Caki2 (cell line): Measurements from ENCODE around the gene GLIS2. TPM values are rescaled to one million over a fixed set of nuclear protein-coding genes. Genes with fewer than 3 reads are reported as not detected.

Source experiments
- DNase-seq: peaks from one replicate; pipeline ENCODE4 v3.0.0-alpha.2; 2015; ENCODE audit warnings: low read depth
- in situ Hi-C: cut with HindIII; loops from 2 replicates; pipeline ENCODE4 v1.10.0; 2016; ENCODE audit warnings: low sequenced_read_pairs, low pct_unique_long_range_greater_than_20kb, mixed read lengths
- total RNA-seq: library from RNA; depleted of rRNA; stranded (reverse); fragments of >200 nt; shearing (Covaris generic); gene quantifications from 2 replicates; pipeline ENCODE4 v1.2.3, GENCODE V29; 2014; ENCODE audit warnings: low replicate concordance

Gene GLIS2
- total RNA-seq, 1 experiment from 2014 or later: 5.7 TPM

DNA sequence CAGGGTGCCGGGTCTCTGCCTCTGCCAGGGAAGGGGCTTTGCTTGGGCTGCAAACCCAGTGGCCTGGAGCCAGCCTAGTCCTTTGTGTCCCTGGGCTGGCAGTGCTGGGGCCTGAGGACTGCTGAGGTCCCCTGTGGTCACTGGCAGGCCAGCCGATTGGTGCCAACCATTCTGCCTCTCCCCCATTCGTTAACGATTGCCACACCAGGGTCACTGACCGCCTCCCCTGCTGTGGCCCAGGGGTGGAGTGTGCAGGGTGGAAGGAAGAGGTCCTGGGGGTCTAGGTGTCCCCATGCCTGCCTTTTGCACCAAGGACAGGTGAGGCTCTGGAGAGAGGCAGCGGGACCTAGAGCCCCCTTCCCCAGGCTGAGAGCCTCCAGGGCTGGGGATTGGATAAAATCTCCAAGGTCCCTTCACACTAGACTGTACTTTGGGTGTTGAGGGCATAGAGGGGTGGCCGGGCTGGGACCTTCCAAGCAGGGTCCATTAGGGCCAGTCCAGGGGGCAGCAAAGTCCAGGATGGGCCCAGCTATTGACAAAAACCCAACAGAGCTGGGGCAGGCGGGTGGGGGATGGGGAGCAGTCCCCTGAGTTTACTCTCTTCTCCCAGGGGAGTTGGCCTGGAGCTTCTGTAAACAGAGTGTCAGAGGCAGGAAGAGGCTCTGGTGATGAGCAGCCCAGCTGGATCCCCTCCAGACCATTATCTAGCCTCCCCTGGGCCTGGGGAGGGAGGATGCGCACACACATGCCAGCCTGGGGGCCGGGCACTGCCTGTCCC is 56.9 kb downstream of the GLIS2 start:
- in situ Hi-C loops: no loop called here
- DNase-seq: no peak

DNA sequence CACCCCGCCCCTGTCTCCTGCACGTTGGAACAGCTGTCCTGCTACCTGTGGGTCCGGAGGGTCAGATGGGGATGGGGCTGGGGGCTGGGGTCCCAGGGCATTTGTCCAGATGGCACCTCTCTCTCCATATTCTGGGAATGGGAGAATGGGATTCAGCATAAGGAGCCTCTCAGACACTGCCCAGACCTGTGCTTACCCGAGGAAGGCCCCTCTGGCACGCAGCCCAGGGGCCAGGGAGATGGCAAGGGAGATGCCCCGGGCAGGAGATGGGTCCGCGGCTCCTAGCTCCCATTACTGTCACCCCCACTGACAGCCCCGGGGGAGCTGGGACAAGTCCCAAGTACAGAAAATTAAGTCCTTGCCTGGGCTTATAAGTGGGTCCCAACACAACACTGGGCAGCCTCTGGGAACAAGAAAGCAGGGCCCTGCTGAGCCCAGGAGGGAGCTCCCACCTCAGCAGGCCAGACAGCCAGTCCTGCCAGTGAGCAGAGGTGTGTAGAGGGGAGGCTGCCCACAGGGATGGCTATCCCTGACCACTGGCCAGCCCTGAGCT is 57.6 kb downstream of the GLIS2 start:
- in situ Hi-C loops: no loop called here
- no peak for DNase-seq

DNA sequence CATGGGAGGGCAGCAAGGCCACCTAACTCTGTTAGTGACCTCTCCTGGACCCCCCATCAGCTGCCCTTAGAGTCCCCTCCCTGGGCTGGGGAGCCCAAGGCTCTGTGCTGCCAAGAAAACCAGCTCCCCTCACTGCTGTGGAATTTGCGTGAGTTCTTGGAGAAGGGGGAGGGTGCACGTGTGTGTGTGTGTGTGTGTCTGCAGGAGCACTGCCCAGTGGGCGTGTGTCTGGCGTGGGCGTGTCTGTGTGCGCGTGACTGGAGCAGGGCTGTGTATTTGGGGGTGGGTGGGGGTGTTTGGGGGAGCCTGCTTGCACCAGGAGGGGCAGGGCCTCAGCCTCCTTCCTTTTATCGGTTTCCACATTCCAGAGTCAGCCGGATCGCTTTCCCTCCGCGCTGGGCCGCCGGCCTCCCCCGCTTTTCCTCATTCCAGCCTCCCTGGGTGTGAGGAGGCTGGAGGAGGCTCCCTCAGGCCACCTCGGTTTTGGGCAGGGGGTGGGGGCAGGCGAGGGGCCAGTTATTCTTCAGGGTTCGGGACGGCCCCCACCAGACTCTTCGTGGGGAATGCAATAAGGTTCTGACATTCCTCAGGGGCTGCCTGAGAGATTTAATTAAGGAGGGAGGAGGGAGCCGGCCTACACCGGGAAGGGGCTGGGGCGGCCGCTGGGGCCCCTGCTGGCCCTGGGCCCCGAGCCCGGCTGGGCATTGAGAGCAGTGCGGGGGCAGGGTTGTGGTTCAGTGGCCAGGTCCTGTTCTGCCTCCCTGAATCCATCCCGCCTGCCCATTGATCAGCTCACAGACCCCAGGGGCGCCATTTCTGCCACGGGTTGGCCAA is 58.3 kb downstream of the GLIS2 start:
- DNase-seq: no peak
- in situ Hi-C loops: no loop called here

DNA sequence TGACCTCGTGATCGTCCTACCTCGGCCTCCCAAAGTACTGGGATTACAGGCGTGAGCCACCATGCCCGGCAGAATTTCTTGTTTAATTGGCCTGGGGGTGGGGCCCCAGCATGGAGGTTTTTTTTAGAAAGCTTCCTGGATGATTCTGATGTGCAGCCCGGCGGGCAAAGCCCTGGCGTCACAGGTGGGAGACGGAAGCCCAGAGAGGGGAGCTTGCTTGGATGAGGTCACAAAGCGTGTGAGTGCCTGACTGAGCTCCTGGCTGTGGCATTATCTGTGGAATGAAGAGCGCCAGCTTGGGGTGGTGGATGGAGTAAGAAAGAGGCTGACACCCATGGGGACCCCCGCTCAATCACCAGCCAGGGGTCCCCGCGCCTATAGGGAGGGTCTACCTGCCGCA is 59.9 kb downstream of the GLIS2 start:
- in situ Hi-C loops: no loop called here
- no peak for DNase-seq

DNA sequence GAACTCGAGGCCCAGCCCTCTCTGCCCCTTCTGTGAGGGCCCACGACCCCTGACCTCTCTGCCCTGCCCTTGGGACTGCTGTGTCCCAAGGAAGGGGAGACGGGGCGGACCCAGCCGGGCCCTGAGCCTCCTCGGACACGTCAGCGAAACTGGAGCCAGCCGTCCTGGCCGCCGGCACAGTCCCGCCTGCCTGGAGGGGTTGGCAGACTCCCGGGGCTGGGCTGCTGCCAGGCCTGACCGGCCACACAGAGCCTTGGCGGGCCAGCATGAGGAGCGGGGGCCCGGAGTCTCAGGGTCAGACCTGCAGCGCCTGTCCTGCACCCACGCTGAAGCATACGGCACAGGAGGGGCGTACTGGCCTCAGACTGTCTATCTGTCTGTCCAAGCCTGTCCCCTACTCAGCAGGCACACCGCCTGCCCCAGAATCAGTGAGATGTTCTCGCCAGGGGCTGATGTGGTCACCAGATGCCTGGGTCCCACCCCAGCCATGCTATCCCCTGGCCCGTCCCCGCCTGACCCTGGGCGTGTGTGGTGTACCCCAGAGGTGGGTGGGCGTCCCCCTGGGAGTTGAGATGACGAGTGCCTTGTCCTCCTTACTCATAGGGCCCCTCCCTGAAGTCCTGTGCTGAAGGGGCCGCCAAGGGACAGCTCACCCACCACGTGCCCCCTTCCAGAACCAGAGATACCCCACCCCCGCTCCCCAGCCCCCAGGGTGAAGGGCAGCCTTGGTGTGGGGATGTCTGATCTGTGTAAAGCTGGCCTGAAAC is 60.4 kb downstream of the GLIS2 start:
- in situ Hi-C loops: no loop called here
- no peak for DNase-seq

DNA sequence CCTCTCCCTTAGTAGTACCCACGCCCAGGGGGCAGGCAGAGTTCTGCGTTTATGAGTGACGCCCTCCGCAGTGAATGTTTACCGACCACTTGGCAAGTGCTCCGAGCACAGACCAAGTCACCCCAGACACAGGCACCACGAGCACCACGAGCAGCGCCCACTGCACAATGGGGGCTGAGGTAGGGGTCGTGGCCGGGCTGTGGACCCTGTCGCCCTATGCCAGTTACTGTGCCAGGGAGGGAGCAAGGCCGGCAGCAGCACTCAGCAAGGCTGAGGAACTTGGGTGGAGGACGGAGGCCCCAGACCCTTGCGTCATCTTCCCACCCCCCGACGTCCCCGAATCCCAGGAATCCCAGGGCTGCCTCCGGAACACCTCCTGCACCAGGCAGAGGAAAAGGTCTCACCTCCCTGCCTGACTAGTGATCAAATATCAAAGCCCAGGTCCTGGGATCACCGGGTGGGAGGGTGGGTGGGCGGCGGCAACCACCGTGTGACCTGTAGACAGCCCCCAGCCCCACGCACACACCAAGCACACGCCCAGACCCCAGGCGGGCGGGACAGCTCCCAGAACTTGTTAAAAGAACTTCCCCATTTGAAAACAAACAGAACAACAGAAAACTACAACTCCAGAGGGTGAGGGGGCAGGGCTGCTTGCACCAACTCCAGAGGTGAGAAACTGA is 61.2 kb downstream of the GLIS2 start:
- in situ Hi-C loops: no loop called here
- no peak for DNase-seq

DNA sequence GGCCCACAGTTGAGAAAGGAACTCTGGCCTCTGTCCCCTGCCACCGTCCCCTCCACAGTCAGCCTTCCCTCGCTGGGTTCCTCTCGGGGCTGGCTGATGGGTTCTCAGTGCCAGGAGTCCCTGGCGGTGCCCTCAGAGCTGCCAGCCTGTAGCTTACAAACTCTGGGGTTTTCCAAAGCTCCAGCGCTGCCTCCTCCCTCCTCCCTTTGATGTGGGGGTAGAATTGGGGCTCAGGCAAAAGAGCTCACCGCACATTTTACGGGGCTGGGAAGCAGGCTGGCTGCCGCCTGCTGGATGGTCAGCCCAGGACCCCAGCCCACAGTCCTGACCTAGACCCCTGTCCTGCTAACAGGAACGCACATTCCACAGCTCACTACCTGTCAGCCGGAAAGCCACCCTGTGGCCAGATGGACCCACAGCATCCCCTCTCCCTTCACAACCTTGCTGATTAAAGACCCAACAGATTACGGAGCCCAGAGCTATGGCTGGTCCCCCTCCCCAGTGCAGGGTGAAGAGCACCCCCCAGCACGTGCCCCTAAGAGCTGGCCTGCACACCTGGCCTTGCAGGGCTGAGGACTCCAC is 61.8 kb downstream of the GLIS2 start:
- no peak for DNase-seq
- in situ Hi-C loops: no loop called here

DNA sequence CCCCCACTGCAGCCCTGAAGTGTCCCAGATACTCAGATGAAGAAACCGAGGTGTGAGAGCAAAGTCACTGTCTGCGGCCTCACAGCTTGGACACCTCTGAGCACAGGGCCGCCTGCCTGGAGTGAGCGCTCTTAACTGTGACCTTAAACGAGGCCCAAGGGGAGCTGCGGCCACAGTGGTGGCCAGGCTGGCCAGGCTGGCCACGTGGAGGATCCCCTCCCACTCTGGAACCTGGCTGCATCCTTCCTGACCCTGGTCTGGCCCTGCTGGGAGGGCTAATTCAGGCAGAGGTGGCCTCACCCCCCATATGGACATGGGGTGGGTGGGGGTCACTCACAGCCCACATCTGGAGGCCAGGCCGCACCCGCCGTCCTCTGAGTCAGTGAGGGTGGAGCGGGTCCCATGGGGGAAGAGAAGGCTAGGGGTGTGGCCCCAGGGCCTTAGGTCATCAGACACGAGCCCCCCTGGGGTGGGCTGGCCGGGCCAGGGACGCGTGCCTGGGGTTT is 62.3 kb downstream of the GLIS2 start:
- no peak for DNase-seq
- in situ Hi-C loops: no loop called here

DNA sequence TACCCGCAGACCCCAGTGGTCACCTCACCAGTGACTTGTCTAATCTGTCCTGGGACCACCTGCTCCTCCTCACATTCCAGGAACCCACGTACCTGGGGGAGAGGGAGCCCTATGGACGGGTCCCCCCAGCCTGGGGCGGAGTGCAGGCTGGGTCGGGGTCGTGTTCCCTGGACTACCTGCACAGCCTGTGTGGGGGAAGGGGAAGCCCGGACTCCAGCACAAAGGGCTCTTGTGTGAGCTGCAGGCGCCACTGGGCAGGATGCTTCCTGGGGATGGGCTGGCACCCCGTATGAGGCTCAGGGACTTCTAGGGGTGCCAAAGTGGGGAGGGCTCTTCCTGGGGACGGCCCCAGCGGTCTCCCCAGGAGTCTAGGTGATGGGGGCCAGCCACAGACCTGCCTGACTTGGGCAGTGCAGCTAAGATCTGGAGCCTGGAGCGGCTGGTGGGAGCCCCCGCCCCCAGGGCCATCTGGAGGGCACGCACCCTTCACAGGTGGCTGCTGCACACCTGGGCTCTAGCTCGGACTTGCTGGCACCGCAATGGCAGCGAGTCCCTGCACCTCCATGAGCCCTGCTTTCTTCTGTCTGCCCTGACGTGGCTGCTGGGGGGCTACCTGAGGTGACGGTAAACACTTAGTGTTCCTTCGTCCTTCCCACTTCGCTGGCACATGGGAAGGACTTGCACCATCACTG is 63.3 kb downstream of the GLIS2 start:
- no peak for DNase-seq
- in situ Hi-C loops: no loop called here

DNA sequence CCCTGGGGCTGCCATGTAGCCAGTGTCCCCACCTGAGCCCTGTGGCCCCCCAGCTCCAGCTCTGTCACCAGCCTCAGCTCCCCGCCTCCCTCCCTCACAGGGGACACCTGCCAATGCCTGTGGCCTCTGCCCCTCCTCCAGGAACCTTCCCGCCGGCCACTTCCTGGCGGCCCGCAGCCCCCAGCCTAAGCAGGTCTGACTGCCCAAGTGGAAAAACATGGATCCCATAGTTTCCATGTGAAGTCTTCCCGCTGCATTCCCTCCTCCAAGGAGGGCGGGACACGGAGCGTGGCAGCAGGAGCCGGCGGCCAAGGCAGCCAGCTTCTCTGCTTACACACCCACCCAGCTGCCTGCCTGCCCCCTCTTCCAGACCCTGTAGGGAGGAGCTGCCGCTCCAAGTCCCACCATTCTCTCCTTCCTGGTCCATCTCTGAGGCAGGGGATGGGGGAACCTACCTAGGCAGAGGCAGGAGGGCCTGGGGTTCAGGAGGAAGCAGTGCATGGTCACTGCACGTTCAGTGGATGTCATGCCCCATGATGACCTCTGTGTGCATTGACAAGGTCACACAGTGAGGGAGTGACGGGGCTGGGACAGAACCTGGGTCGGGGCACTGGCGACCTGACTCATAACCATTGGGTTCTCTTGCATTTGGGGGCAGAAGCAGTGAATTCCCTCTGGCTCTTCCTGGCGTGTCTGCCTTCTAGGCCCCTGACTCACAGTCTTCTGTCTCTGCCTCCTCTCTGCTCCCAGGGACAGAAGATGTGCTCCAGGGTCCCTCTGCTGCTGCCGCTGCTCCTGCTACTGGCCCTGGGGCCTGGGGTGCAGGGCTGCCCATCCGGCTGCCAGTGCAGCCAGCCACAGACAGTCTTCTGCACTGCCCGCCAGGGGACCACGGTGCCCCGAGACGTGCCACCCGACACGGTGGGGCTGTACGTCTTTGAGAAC is 64.5 kb downstream of the GLIS2 start:
- no peak for DNase-seq
- in situ Hi-C loops: no loop called here

DNA sequence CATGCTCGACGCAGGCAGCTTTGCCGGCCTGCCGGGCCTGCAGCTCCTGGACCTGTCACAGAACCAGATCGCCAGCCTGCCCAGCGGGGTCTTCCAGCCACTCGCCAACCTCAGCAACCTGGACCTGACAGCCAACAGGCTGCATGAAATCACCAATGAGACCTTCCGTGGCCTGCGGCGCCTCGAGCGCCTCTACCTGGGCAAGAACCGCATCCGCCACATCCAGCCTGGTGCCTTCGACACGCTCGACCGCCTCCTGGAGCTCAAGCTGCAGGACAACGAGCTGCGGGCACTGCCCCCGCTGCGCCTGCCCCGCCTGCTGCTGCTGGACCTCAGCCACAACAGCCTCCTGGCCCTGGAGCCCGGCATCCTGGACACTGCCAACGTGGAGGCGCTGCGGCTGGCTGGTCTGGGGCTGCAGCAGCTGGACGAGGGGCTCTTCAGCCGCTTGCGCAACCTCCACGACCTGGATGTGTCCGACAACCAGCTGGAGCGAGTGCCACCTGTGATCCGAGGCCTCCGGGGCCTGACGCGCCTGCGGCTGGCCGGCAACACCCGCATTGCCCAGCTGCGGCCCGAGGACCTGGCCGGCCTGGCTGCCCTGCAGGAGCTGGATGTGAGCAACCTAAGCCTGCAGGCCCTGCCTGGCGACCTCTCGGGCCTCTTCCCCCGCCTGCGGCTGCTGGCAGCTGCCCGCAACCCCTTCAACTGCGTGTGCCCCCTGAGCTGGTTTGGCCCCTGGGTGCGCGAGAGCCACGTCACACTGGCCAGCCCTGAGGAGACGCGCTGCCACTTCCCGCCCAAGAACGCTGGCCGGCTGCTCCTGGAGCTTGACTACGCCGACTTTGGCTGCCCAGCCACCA is 65.4 kb downstream of the GLIS2 start:
- DNase-seq: no peak
- in situ Hi-C loops: no loop called here

DNA sequence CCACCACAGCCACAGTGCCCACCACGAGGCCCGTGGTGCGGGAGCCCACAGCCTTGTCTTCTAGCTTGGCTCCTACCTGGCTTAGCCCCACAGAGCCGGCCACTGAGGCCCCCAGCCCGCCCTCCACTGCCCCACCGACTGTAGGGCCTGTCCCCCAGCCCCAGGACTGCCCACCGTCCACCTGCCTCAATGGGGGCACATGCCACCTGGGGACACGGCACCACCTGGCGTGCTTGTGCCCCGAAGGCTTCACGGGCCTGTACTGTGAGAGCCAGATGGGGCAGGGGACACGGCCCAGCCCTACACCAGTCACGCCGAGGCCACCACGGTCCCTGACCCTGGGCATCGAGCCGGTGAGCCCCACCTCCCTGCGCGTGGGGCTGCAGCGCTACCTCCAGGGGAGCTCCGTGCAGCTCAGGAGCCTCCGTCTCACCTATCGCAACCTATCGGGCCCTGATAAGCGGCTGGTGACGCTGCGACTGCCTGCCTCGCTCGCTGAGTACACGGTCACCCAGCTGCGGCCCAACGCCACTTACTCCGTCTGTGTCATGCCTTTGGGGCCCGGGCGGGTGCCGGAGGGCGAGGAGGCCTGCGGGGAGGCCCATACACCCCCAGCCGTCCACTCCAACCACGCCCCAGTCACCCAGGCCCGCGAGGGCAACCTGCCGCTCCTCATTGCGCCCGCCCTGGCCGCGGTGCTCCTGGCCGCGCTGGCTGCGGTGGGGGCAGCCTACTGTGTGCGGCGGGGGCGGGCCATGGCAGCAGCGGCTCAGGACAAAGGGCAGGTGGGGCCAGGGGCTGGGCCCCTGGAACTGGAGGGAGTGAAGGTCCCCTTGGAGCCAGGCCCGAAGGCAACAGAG is 66.3 kb downstream of the GLIS2 start:
- in situ Hi-C loops: no loop called here
- no peak for DNase-seq

DNA sequence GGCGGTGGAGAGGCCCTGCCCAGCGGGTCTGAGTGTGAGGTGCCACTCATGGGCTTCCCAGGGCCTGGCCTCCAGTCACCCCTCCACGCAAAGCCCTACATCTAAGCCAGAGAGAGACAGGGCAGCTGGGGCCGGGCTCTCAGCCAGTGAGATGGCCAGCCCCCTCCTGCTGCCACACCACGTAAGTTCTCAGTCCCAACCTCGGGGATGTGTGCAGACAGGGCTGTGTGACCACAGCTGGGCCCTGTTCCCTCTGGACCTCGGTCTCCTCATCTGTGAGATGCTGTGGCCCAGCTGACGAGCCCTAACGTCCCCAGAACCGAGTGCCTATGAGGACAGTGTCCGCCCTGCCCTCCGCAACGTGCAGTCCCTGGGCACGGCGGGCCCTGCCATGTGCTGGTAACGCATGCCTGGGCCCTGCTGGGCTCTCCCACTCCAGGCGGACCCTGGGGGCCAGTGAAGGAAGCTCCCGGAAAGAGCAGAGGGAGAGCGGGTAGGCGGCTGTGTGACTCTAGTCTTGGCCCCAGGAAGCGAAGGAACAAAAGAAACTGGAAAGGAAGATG is 67.0 kb downstream of the GLIS2 start:
- no peak for DNase-seq
- in situ Hi-C loops: no loop called here
